ENCODE results near the gene DNAJC1.

DNAJC1 gene

DNA sequence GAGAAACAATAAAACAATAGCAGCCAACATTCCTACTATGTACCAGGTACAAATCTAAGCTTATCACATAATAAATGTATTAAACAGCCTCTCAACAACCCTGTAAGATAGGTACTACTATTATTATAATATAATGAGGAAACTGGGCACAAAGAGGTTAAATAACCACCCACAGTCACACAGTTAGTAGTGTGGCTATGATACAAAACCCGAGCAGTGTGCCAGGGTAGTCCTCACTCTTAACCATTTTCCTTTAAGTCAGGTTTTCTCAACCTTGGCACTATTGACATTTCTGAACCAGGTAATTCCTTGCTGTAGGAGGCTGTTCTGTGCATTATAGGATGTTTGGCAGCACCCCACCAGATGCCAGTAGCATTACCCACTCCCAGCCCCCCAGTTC, 48.8 kb downstream of the DNAJC1 start:
- no peak for DNase-seq

GRCh38 chr10:21954132-21954531, 49.4 kb downstream of the DNAJC1 start:
- DNase-seq, result no peak

GRCh38 chr10:21953585-21954057, 49.9 kb downstream of the DNAJC1 start:
- DNase-seq, result no peak

DNA sequence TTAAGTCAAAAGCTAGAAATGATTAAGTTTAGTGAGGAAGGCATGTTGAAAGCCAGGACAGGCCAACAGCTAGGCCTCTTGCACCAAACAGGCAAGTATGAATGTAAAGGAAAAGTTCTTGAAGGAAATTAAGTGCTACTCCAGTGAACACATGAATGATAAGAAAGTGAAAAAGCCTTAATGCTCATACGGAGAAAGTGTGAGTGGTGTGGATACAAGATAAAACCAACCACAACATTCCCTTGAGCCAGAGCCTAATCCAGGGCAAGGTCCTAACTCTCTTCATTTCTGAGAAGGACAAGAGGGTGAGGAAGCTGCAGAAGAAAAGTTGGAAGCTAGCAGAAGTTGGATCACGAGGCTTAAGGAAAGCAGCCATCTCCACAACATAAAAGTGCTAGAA, 53.0 kb downstream of the DNAJC1 start:
- DNase-seq, result no peak

GRCh38 chr10:21946946-21947345, 56.6 kb downstream of the DNAJC1 start:
- DNase-seq, result no peak

GRCh38 chr10:21944727-21945386, 58.7 kb downstream of the DNAJC1 start:
- no peak for DNase-seq

GRCh38 chr10:21943633-21944265, 59.8 kb downstream of the DNAJC1 start:
- DNase-seq, result no peak

GRCh38 chr10:21935439-21936023, 68.0 kb downstream of the DNAJC1 start:
- DNase-seq, result no peak

DNA sequence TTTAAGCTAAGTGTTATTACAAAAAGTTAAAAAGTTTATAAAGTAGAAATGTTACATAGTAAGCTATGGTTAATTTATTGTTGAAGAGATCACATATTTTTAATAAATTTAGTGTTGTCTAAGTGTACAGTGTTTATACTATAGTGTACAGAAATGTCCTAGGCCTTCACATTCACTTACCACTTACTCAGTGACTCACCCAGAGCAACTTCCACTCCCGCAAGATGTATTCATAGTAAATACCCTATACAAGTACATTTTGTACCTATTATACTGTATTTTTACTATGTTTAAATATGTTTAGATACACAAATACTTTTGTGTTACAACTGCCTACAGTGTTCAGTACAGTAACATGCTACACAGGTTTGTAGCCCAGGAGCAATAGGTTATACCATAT, 69.2 kb downstream of the DNAJC1 start:
- DNase-seq, result no peak

- DNase-seq, result no peak
Observed at GRCh38 chr10:21929070-21929469, 74.5 kb downstream of the DNAJC1 start.

DNA sequence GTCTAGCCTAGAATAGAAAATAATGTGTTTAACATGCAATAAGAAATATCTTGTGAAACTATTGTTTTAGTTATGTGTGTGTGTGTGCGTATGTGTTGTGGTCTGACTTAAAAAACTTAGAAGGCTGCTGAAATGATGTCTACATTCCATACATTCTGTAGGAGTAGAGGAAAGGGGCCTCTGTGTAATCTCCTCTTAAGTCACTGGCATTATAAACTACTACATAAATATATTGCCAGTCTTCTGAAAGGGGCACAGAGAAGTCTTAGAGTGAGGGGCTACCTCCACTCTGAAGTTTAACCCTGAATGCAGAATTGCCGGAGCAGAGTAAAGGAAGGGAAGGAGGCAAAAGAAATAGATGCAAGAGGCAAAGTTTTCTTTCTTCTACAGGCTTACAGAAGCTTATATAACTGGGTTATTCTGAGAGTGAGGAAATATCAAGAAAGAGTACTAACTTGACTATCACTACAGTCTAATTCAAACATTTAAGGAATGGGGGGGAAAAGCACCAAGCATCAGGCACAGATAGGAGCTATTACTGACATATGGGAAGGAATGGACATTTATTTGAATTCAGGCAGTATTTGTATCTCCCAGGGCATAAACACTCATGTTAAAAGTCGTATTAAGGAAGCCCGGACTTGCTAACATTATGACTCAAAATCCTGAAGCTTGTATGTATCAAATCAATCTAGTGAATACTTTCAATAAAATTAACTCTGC, 75.7 kb downstream of the DNAJC1 start:
- no peak for DNase-seq

GRCh38 chr10:21926949-21927348, 76.6 kb downstream of the DNAJC1 start:
- DNase-seq, result no peak

- DNase-seq, result no peak
Observed at GRCh38 chr10:21926358-21926925, 77.1 kb downstream of the DNAJC1 start.

GRCh38 chr10:21925851-21926250, 77.7 kb downstream of the DNAJC1 start:
- DNase-seq, result no peak

DNA sequence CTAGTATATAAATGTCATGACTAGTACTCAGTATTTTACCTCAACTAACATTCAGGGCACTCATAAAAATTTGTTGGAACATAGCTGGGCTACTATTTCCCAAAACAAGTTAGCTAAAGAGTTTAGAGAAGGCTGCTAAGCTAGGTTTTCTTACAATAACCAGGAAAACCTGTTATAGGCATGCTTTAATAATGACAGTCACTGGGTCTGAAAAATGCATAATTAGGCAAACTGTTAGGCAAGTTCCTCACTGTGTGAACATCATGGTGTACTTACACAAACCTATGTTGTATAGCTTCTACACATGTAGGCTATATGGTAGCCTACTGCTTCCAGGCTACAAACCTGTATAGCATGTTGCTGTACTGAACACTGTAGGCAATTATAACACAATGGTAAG, 79.0 kb downstream of the DNAJC1 start:
- DNase-seq, result no peak

DNA sequence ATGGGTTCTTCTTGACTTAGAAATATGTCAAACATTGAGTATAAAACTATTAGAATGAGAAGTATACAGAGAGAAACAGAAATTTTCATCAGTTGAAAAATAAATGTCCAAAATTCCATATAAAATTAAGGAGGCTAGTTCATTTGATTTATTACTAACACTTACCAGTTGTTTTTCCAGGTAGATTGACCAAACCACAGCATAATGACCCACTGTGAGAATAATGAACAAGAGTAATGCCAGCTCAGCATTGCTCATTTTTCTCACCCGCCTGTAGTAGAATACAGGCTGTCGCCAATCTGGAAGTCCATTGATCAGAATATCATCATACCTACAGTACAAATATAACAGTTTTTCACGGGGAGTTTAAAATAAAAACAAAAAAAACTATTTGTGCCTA, 82.9 kb downstream of the DNAJC1 start:
- DNase-seq, result no peak

GRCh38 chr10:21919906-21920305, 83.6 kb downstream of the DNAJC1 start:
- no peak for DNase-seq

GRCh38 chr10:21919117-21919516, 84.4 kb downstream of the DNAJC1 start:
- DNase-seq, result no peak

DNA sequence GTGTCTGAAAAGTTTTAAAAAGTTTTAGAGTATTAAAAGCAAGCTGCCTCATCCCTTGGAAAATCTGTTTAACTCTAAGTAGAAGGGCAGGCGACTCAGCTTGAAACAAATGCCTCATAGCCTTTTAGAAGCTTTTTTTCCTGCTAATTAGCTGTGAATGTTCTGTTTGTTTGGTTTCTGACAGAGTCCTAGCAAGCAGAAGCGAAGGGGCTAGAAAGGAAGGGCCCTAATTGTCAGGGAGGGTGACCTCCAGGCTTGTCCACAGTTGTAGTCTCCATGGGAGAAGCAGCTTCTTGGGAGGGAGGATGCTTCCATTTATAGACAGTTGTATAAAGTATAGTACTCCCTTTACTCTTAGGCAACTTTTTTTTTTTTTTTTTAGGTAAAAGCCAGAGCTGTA, 90.9 kb downstream of the DNAJC1 start:
- DNase-seq, result no peak

DNA sequence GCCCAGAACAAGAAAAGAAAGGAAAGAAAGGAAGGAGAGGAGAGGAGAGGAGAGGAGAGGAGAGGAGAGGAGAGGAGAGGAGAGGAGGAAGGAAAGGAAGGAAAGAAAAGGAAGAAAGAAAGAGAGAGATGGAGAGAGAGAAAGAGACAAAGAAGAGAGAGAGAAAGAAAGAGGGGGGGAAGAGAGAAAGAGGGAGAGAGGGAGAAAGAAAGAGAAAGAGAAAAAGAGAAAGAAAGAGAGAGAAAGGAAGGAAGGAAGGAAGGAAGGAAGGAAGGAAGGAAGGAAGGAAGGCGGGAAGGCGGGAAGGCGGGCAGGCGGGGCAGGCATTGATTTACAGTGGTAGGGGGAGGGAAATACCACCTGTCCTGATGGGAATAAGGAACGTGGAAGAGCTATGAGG, 92.7 kb downstream of the DNAJC1 start:
- DNase-seq, result no peak

- no peak for DNase-seq
Observed at GRCh38 chr10:21907436-21907835, 96.1 kb downstream of the DNAJC1 start.

DNA sequence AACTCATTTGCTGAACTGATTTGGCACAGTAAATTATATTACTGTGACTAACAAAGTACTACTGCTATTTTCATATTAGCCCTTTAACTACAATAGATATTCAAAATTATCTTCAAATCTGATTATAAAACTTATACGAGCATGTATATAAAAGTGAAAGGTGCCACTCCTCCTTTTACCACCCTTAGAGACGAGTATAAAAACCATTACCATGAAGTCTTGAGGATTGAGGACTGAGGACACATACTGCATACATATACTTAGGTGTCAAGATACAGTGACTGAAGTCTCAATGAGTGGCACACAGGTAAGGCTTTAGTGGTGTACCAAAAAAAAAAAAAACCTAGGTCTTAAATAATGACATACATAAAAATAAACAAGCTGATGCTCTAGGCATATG, 98.6 kb downstream of the DNAJC1 start:
- DNase-seq, result no peak

GRCh38 chr10:21899736-21900135, 103.8 kb downstream of the DNAJC1 start:
- no peak for DNase-seq
